HCT116 (cell line): Measurements from ENCODE around the gene SLC35C1. TPM values are rescaled to one million over a fixed set of nuclear protein-coding genes. Genes with fewer than 3 reads are reported as not detected.

Source experiments
- ATAC-seq: fragments of 200-7000 bp; cut with Tn5 transposase; 2 replicates; pipeline ENCODE4 v1.9.1; 2020; ENCODE audit warnings: mild to moderate bottlenecking, moderate library complexity
- BruUV-seq: library from RNA; stranded (reverse); fragments of 400-500 nt; replicated peaks from 2 replicates; lab custom pipeline; 2021; lab: Mats Ljungman, UMichigan
- CTCF ChIA-PET: fragments of 300-600 bp; sonication (Branson Sonifier 250); formaldehyde crosslinking; loops from one replicate; lab custom pipeline; 2021; ENCODE audit warnings: antibody characterized with exemption; lab: Charles Lee
- POLR2A ChIA-PET: fragments of 300-600, 350-600 bp; sonication (Branson Sonifier 250); formaldehyde crosslinking; loops from one replicate; lab custom pipeline; 2021; ENCODE audit warnings: antibody characterized with exemption; lab: Charles Lee
- RAD21 ChIA-PET, 2 experiments: fragments of 300-600 bp; sonication (Branson Sonifier 250); formaldehyde crosslinking; loops; one replicate each; lab custom pipeline; 2023; ENCODE audit warnings: low total read pairs in 2 of 2; ENCODE audit not compliant: uncharacterized antibody in 2 of 2, unreplicated experiment in 2 of 2, low non-redundant PET in 1 of 2; lab: Charles Lee
- DNase-seq: peaks from one replicate; pipeline ENCODE4 v3.0.0-alpha.2; 2010; ENCODE audit warnings: low read depth, low spot score
- H2AFZ ChIP-seq: fragments of 200-600 bp; shearing (Covaris generic), sonication (generic); 2 replicates; pipeline ENCODE4 v1.6.1; 2017; ENCODE audit warnings: low read depth, mixed run types, mixed read lengths, antibody characterized with exemption, low read length; ENCODE audit not compliant: poor library complexity, severe bottlenecking
- H3K27ac ChIP-seq: 2 replicates; pipeline ENCODE4 v1.5.1; 2012; ENCODE audit warnings: low read depth, low read length
- H3K27me3 ChIP-seq: fragments of 200-600 bp; sonication (generic); 2 replicates; pipeline ENCODE4 v1.6.1; 2016; ENCODE audit warnings: mixed run types, low read length, mixed read lengths; ENCODE audit not compliant: insufficient read depth
- H3K36me3 ChIP-seq, 2 experiments: fragments of 200-500 bp in 1 of 2; fragments of 200-600 bp in 1 of 2; sonication (Bioruptor generic) in 1 of 2; sonication (generic) in 1 of 2; 2 replicates each; pipeline versions ENCODE4 v1.5.1 to v1.6.1; 2014 to 2016; ENCODE audit warnings: low read length in 2 of 2, inconsistent platforms in 1 of 2, mixed read lengths in 1 of 2, mixed run types in 1 of 2; ENCODE audit not compliant: insufficient read depth in 2 of 2, control insufficient read depth in 1 of 2
- H3K4me1 ChIP-seq, 2 experiments: fragments of 200-600 bp in 1 of 2; sonication (generic) in 1 of 2; 2 replicates each; pipeline versions ENCODE4 v1.5.1 to v1.6.1; 2012 to 2017; ENCODE audit warnings: low read length in 2 of 2, inconsistent platforms in 1 of 2, mild to moderate bottlenecking in 1 of 2, mixed read lengths in 1 of 2, mixed run types in 1 of 2, moderate library complexity in 1 of 2; ENCODE audit not compliant: insufficient read depth in 2 of 2, control insufficient read depth in 1 of 2
- H3K4me2 ChIP-seq: fragments of 200-600 bp; sonication (generic); 2 replicates; pipeline ENCODE4 v1.6.1; 2017; ENCODE audit warnings: mixed run types, low read length, mixed read lengths
- H3K4me3 ChIP-seq, 2 experiments: fragments of 200-600 bp in 1 of 2; sonication (generic) in 1 of 2; replicated peaks in 1 of 2; 2 replicates each; pipeline ENCODE4 v1.5.1; 2011 to 2016; ENCODE audit warnings: low read length in 2 of 2, control low read depth in 1 of 2, low read depth in 1 of 2, mild to moderate bottlenecking in 1 of 2, mixed read lengths in 1 of 2, mixed run types in 1 of 2
- H3K79me2 ChIP-seq: fragments of 200-600 bp; sonication (generic); 2 replicates; pipeline ENCODE4 v1.6.1; 2017; ENCODE audit warnings: mild to moderate bottlenecking, mixed run types, low read length, moderate library complexity, mixed read lengths; ENCODE audit not compliant: insufficient read depth
- H3K9ac ChIP-seq: fragments of 200-600 bp; sonication (generic); 2 replicates; pipeline ENCODE4 v1.6.1; 2016; ENCODE audit warnings: low read length, mixed read lengths
- H3K9me2 ChIP-seq: fragments of 200-600 bp; sonication (generic), shearing (Covaris generic); 2 replicates; pipeline ENCODE4 v1.6.1; 2017; ENCODE audit warnings: mixed run types, mild to moderate bottlenecking, moderate library complexity; ENCODE audit not compliant: insufficient read depth
- H3K9me3 ChIP-seq, 2 experiments: fragments of 200-500 bp in 1 of 2; fragments of 200-600 bp in 1 of 2; sonication (Bioruptor generic) in 1 of 2; sonication (generic) in 1 of 2; 2 replicates each; pipeline ENCODE4 v1.6.1; 2014 to 2017; ENCODE audit warnings: low read length in 2 of 2, mixed read lengths in 2 of 2, inconsistent platforms in 1 of 2, low read depth in 1 of 2, mild to moderate bottlenecking in 1 of 2, mixed run types in 1 of 2, moderate library complexity in 1 of 2; ENCODE audit not compliant: control insufficient read depth in 1 of 2, insufficient read depth in 1 of 2
- H4K20me1 ChIP-seq: fragments of 200-600 bp; sonication (generic), shearing (Covaris generic); 2 replicates; pipeline ENCODE4 v1.6.1; 2017; ENCODE audit warnings: mixed run types, mild to moderate bottlenecking, moderate library complexity; ENCODE audit not compliant: insufficient read depth
- EGR1 ChIP-seq: IDR thresholded peaks from 2 replicates; pipeline ENCODE4 v1.6.1; 2012; ENCODE audit warnings: low read depth
- ELF1 ChIP-seq: IDR thresholded peaks from 2 replicates; pipeline ENCODE4 v1.6.1; 2012; ENCODE audit warnings: low read depth, borderline replicate concordance
- JUND ChIP-seq: IDR thresholded peaks from 2 replicates; pipeline ENCODE4 v1.6.1; 2012
- SIN3A ChIP-seq: IDR thresholded peaks from 2 replicates; pipeline ENCODE4 v1.6.1; 2012; ENCODE audit warnings: low read depth
- ZFX ChIP-seq: fragments of 450-650 bp; IDR thresholded peaks from 2 replicates; pipeline ENCODE4 v1.6.1; 2017
- intact Hi-C: fragments of 100-400 bp; cut with micrococcal nuclease; formaldehyde crosslinking; loops from 2 replicates; pipeline ENCODE4 v1.10.0; 2022
- total RNA-seq: library from RNA; stranded (reverse); gene quantifications from one replicate; pipeline ENCODE4 v1.2.1, GENCODE V29; 2021; ENCODE audit not compliant: unreplicated experiment
- TF ChIP-seq, protein P1 (sequence below): IDR thresholded peaks from 2 replicates; pipeline ENCODE4 v1.6.1; 2012; ENCODE audit warnings: low read depth
- TF ChIP-seq, protein P2 (sequence below): IDR thresholded peaks from 2 replicates; pipeline ENCODE4 v1.6.1; 2011; ENCODE audit warnings: mild to moderate bottlenecking, low read length, moderate library complexity; ENCODE audit not compliant: insufficient replicate concordance; ENCODE audit errors: extremely low read depth

The SLC35C1 gene
- total RNA-seq, 1 experiment from 2014 or later, result 18.2 TPM

DNA sequence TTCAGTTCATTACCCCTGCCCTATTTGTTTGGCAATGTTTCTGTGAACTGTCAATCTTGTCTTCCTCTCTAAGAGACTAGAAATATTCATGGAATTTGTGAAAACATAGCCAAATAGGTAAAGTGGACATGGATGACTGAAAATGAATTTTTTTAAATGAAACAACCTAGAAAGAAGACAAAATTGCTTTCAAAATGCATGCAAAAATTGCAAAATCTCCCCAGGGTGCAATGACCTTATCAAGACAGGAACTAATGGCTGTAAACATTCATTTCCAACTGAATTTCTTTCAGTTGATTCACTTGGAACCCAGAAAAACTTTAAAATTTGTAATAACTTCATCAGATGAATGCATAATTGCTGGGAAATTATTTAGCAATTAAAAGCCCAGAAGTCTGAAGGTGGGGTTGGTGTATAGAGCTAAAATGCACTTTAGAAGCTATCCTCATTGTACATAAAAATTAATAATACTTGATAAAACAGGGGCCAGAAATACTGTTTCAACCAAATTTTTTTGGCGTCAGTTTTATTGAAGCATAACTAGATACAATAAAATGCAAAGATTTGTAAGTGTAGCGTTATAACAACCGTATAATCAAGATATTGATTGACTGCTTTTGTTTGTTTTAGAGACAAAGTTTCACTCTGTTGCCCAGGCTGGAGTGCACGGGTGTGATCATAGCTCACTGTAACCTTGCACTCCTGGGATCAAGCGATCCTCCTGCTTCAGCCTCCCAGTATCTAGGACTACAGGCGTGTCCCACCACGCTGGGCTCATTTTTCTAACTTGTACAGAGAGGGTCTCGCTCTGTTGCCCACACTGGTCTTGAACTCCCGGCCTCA lies 27.6 kb upstream of the SLC35C1 start:
- H2AFZ ChIP-seq, result no peak overlapping the region
- no peaks in the 10 kb centered on the region for H3K36me3 ChIP-seq
- no peaks in the 10 kb centered on the region for H4K20me1 ChIP-seq
- no peak overlapping the region for H3K4me2 ChIP-seq
- ChIA-PET RAD21 (no interaction called here), POLR2A (no interaction called here), CTCF (no interaction called here)
- no peak overlapping the region for H3K27ac ChIP-seq
- intact Hi-C loops, result no loop called here
- H3K4me3 ChIP-seq, result no peak overlapping the region
- no peak for DNase-seq
- no peaks in the 10 kb centered on the region for H3K79me2 ChIP-seq
- H3K9me2 ChIP-seq, result no peaks in the 10 kb centered on the region
- ATAC-seq, result no peak
- H3K4me1 ChIP-seq, result peaks cover 0 to under 1% of the 10 kb centered on the region in 2 experiments; a peak in 1 of 4 replicates
- H3K9me3 ChIP-seq, result no peaks in the 10 kb centered on the region
- no TSS peak for BruUV-seq
- H3K9ac ChIP-seq, result no peak overlapping the region
- no peak for TF ChIP-seq ZFX
- TF ChIP-seq, all 23 proteins: peak for 0
- no peaks in the 10 kb centered on the region for H3K27me3 ChIP-seq

- CTCF ChIA-PET, result no interaction called here
- intact Hi-C loops, result no loop called here
- BruUV-seq, result no TSS peak
- Histone ChIP-seq H3K36me3 (no peaks in the 10 kb centered on the region), H3K9ac (no peak overlapping the region), H2AFZ (no peak overlapping the region), H3K4me2 (no peak overlapping the region), H3K27ac (no peak overlapping the region), H4K20me1 (no peaks in the 10 kb centered on the region), H3K27me3 (no peaks in the 10 kb centered on the region), H3K9me2 (no peaks in the 10 kb centered on the region), H3K79me2 (no peaks in the 10 kb centered on the region), H3K9me3 (no peaks in the 10 kb centered on the region), H3K4me1 (no peaks in the 10 kb centered on the region), H3K4me3 (no peak overlapping the region)
- RAD21 ChIA-PET, result no interaction called here
- TF ChIP-seq SIN3A, result no peak
- no peak for TF ChIP-seq JUND
- TF ChIP-seq, protein P1, sequence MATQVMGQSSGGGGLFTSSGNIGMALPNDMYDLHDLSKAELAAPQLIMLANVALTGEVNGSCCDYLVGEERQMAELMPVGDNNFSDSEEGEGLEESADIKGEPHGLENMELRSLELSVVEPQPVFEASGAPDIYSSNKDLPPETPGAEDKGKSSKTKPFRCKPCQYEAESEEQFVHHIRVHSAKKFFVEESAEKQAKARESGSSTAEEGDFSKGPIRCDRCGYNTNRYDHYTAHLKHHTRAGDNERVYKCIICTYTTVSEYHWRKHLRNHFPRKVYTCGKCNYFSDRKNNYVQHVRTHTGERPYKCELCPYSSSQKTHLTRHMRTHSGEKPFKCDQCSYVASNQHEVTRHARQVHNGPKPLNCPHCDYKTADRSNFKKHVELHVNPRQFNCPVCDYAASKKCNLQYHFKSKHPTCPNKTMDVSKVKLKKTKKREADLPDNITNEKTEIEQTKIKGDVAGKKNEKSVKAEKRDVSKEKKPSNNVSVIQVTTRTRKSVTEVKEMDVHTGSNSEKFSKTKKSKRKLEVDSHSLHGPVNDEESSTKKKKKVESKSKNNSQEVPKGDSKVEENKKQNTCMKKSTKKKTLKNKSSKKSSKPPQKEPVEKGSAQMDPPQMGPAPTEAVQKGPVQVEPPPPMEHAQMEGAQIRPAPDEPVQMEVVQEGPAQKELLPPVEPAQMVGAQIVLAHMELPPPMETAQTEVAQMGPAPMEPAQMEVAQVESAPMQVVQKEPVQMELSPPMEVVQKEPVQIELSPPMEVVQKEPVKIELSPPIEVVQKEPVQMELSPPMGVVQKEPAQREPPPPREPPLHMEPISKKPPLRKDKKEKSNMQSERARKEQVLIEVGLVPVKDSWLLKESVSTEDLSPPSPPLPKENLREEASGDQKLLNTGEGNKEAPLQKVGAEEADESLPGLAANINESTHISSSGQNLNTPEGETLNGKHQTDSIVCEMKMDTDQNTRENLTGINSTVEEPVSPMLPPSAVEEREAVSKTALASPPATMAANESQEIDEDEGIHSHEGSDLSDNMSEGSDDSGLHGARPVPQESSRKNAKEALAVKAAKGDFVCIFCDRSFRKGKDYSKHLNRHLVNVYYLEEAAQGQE, result no peak
- TF ChIP-seq, protein P2, sequence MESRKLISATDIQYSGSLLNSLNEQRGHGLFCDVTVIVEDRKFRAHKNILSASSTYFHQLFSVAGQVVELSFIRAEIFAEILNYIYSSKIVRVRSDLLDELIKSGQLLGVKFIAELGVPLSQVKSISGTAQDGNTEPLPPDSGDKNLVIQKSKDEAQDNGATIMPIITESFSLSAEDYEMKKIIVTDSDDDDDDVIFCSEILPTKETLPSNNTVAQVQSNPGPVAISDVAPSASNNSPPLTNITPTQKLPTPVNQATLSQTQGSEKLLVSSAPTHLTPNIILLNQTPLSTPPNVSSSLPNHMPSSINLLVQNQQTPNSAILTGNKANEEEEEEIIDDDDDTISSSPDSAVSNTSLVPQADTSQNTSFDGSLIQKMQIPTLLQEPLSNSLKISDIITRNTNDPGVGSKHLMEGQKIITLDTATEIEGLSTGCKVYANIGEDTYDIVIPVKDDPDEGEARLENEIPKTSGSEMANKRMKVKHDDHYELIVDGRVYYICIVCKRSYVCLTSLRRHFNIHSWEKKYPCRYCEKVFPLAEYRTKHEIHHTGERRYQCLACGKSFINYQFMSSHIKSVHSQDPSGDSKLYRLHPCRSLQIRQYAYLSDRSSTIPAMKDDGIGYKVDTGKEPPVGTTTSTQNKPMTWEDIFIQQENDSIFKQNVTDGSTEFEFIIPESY, result no peak
- no peak for TF ChIP-seq EGR1
- TF ChIP-seq ELF1, result no peak
- no peak for ATAC-seq
- no peak for DNase-seq
- POLR2A ChIA-PET, result no interaction called here
These were observed 26.6 kb upstream of the SLC35C1 start for GRCh38 chr11:45778341-45778740.
